GM18909 (cell line): Measurements from ENCODE around the gene PCNA.

Experiments used
- ATAC-seq: cut with Tn5 transposase; IDR thresholded peaks from one replicate; pipeline ENCODE4 v1.9.1; 2021; ENCODE audit warnings: mild to moderate bottlenecking; ENCODE audit not compliant: unreplicated experiment, poor library complexity

Gene PCNA

GRCh38 chr20:5070570-5070969 lies 49.2 kb downstream of the PCNA start:
- no peak for ATAC-seq

- no peak for ATAC-seq
Measured at GRCh38 chr20:5070081-5070480, 49.7 kb downstream of the PCNA start.

GRCh38 chr20:5069141-5069806 lies 50.5 kb downstream of the PCNA start:
- ATAC-seq, result no peak

- no peak for ATAC-seq
Measured at GRCh38 chr20:5067877-5068645, 51.7 kb downstream of the PCNA start.

- ATAC-seq, result no peak
Measured at GRCh38 chr20:5065879-5066383, 53.8 kb downstream of the PCNA start.

GRCh38 chr20:5065166-5065878 lies 54.4 kb downstream of the PCNA start:
- no peak for ATAC-seq
